Frontal cortex (tissue), 4 donors: ENCODE results near the gene PRRX2. TPM values are rescaled to one million over a fixed set of nuclear protein-coding genes. Genes with fewer than 3 reads are reported as not detected.
A peak's percentile ranks its signal among the peaks of the same experiment; 100 is the strongest.

Experiments
- DNase-seq, 2 donors: peaks; one replicate each; pipeline ENCODE4 v3.0.0; 2012; ENCODE audit warnings: low spot score in 2 of 2
- FAIRE-seq: peaks from 2 replicates; lab custom pipeline; 2012; peaks lifted over from hg19 to GRCh38; lab: Jason Lieb, UNC
- total RNA-seq: library from RNA; depleted of rRNA; stranded (reverse); fragments of >200 nt; gene quantifications from one replicate; pipeline ENCODE4 v1.2.3, GENCODE V29; 2014
- donor health status: control.
- donor health status: control.
- donor health status: control.

PRRX2 gene
- total RNA-seq, 1 donor from 2014 or later = not detected

GRCh38 chr9:129720865-129721545 lies 55.6 kb downstream of the PRRX2 start:
- no peak for DNase-seq
- FAIRE-seq = no peak

DNA sequence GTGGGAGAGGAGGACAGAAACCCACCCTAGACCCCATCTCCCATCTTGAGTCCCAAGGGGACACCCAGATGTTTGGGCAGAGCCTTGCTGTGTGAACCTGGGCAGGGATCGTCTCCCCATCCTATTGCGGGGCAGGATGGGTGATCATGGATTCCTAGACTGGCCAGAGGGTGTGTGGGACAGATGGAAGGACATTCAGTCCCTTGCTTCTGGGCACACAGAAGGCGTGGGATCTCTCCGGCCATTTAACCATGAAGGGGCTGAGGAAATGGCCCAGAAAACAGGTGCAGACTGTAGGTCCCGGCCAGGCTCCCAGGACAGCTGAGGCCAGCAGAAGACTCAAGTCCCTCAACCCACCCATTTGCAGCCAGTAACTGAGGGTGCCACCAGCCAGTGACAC lies 57.5 kb downstream of the PRRX2 start:
- FAIRE-seq (no peak), DNase-seq (no peak)

GRCh38 chr9:129724456-129725190 lies 59.2 kb downstream of the PRRX2 start:
- FAIRE-seq = no peak
- no peak for DNase-seq

DNA sequence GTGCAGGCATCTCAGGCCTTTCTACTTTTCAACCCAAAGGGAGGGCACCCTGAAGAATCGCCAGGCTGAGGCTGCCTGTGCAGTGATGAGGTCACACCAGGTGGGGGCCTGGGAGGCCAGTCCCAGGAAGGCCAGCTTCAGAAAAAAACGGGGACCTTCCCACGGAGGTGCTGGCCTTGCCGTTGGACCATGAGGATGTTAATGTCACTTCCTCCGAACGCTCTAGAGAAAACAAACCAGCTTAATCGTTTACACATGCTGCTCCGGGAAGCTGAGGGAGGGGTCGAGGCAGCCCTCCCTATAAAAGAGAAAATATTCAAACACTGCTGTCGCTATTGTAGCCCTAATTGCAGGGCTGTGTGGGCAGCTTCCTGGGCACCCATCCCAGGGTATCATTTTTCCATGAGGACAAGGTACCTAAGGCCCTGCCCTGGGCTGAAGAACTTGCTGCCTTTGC lies 60.4 kb downstream of the PRRX2 start:
- FAIRE-seq (no peak), DNase-seq (no peak)

DNA sequence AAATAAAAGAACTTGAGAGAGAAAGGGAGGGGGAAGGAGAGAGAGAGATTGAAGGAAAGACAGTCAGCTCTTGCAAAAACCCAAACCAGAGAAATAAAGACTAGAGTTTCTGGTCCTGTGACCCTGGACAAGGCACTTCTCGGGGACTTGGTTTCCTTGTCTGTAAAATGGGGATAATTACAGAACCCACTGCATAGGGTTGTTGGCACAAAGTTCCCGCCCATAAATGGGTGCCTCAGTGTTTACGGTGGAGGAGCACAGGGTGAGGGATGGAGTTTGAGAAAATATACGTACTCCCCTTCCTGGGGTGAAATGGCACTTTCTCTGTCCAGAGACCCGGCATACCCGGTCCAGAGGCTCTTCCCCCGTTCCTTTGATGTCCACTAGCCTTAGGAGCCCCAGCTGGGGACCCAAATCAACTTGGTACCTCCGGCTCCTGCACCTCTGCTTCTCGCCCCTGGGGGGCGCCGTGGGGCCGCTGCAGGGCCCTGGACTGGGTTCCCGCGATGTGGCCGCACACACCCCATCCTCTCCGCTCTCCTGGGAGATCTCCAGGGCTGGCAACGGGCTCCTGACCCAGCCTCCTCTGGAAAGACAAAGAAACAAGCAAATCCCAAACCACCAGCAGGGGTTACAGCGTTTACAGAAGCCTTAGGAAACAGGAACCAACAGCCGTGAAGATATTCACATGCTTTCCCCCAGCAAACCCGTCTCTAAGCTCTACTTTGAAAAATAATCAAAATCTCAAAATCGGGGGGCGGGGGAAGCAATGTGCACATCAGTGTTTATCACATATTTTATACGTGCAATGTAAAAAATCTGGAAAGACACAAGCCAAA lies 61.1 kb downstream of the PRRX2 start:
- peak; percentile 70 to 89 for DNase-seq
- FAIRE-seq = no peak

- DNase-seq (no peak), FAIRE-seq (no peak)
Observed at GRCh38 chr9:129728744-129729143, 63.3 kb downstream of the PRRX2 start.

GRCh38 chr9:129731477-129732085 lies 66.1 kb downstream of the PRRX2 start:
- DNase-seq (no peak), FAIRE-seq (no peak)

GRCh38 chr9:129732100-129732499 lies 66.7 kb downstream of the PRRX2 start:
- DNase-seq = no peak
- FAIRE-seq = no peak

DNA sequence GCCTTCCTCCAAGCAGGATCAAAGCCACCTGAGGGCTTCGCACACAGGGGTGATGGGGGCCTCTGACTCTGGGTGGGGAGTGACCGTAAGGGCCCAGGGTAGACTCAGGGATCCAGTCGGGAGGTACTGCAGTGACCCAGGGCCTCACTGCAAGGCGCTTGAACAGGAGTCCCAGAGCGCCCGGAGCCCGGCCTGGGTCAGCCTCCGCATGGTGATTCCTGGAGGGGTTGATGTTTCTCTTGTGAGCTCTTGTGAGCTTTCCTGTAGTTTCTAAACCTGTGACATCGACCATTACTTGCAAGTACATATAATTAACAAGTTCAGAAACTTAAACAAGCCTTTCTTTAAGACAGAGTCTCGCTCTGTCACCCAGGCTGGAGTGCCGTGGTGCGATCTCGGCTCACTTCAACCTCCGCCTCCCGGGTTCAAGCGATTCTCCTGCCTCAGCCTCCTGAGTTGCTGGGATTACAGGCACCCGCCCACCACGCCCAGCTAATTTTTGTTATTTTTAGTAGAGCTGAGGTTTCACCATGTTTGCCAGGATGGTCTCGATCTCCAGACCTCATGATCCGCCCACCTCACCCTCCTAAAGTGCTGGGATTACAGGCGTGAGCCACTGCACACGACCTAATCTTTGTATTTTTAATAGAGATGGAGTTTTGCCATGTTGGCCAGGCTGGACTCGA lies 67.6 kb downstream of the PRRX2 start:
- FAIRE-seq (no peak), DNase-seq (no peak)

- FAIRE-seq (no peak), DNase-seq (no peak)
Observed at GRCh38 chr9:129733632-129733953, 68.1 kb downstream of the PRRX2 start.

- FAIRE-seq (no peak), DNase-seq (no peak)
Observed at GRCh38 chr9:129735546-129735945, 70.1 kb downstream of the PRRX2 start.

DNA sequence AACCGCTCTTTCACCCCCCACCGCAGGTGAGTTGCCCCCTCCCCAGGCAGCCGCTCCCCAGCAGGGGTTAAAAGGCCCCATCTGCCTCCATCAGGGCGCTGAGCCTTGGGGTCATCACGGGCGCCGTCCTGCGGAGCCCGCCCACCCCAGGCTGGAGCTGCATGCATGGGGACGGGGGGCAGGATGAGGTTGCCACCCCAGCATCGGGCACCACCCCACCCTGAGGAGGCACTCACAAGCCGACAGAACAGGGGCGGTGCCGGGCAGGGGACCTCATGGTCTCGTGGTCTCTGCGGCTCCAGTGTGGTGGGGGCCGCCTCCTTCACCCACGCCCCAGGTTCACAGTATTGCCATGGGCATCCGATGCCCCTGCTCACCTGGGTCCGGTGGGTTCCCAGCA lies 70.9 kb downstream of the PRRX2 start:
- no peak for FAIRE-seq
- DNase-seq = no peak

DNA sequence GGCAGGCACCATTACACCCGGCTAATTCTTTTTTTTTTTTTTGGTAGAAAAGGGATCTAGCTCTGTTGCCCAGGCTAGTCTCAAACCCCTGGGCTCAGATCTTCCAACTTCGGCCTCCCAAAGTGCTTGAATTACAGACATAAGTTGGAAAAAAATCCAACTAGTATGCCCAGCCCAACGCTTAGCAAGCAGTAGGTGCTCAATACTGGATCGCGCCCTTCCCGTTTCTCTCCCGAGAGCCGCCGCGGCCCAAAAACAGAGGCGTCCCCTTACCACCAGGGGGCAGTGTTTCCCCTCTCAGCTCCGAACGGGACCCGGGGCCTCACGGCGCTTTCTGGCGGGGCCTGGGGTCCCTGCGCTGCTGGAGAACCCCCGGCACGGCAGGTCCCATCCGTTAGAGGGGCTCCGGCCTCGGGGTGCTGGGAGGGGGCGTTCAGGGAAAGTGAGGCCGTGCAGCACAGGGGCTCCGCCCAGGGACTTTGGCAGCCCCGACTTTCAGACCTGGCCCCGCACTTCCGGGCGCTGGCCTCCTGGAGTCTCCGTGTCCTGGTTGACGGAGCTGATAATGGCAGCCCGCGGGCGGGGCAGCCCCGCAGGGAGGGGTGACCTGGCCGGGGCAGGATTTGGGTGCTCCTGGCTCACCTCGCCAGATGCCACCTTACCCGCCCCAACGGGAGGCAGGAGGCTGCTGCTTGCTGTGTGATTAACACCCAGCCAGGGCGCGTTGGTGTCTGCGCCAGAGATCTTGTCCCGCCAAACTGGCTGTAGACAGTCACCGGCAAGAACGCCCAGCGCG lies 72.2 kb downstream of the PRRX2 start:
- peak; percentile 75 to 89 for DNase-seq
- no peak for FAIRE-seq

GRCh38 chr9:129739432-129739831 lies 74.0 kb downstream of the PRRX2 start:
- FAIRE-seq = no peak
- DNase-seq = no peak

- FAIRE-seq = no peak
- DNase-seq = no peak
Observed at GRCh38 chr9:129740174-129740573, 74.7 kb downstream of the PRRX2 start.

DNA sequence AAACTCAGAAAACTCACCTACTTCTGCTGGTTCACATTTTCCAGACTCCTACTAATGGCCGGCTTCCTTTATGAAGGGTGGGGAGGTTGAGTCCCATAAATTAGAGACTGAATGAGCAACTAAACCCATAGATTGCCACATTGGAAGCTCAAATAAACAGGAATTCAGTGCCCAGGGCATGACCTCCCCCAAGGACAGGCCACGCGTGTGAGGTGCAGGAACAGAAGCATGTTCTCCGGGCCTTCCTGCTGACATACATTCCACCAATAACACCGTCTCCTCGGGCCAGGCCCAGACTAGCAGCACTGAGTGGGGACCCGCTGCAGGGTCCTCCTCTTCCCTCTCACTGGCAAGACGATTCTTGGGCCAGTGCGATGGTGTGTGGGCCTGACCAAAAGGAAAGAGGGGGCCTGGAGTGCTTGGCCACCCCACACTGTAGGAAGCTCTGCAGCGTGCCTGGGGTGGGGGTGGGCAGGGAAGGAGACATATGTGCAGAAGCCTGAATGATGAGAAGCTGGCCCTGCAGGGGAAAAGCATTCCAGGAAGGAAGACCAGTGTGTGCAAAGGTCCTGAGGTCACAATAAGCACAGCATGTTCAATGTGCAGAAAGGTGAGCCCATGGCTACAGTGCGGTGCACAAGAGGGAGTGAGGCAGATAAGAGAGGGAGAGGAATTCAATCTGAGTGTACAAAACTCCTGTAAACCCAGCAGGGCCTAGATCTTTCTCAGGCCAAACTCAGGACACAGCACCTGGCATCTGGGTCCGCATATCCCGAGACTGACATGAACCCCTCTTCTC lies 75.4 kb downstream of the PRRX2 start:
- DNase-seq (no peak), FAIRE-seq (no peak)

GRCh38 chr9:129745200-129745599 lies 79.8 kb downstream of the PRRX2 start:
- DNase-seq (no peak), FAIRE-seq (no peak)

GRCh38 chr9:129746092-129746777 lies 80.8 kb downstream of the PRRX2 start:
- FAIRE-seq (no peak), DNase-seq (no peak)
